Urinary bladder (tissue), 4 donors: ENCODE data around the gene PHKA2. TPM values are rescaled to one million over a fixed set of nuclear protein-coding genes. Genes with fewer than 3 reads are reported as not detected.
A peak's percentile ranks its signal among the peaks of the same experiment; 100 is the strongest.

Source experiments
- DNase-seq: peaks from one replicate; pipeline ENCODE4 v3.0.0-alpha.2; 2015; ENCODE audit errors: extremely low spot score
- H3K27ac ChIP-seq: one replicate; pipeline ENCODE4 v1.5.1; 2013; ENCODE audit warnings: low read depth, mild to moderate bottlenecking, moderate library complexity
- H3K36me3 ChIP-seq: one replicate; pipeline ENCODE4 v1.6.1; 2013; ENCODE audit warnings: mild to moderate bottlenecking, moderate library complexity; ENCODE audit not compliant: insufficient read depth
- H3K4me1 ChIP-seq: one replicate; pipeline ENCODE4 v1.6.1; 2013; ENCODE audit warnings: mild to moderate bottlenecking, moderate library complexity; ENCODE audit not compliant: insufficient read depth
- H3K4me3 ChIP-seq: one replicate; pipeline ENCODE4 v1.5.1; 2013; ENCODE audit warnings: low read depth, low read length
- WGBS: extraction: QIAGEN DNeasy Blood & Tissue Kit; methylation state at CpG from one replicate; pipeline ENCODE4 v1.1.7; 2013; 5-methylcytosine and 5-hydroxymethylcytosine counted together
- polyA plus RNA-seq: library from polyadenylated mRNA; stranded (reverse); fragments of 200-250 nt; gene quantifications from one replicate; pipeline ENCODE4 v1.2.3, GENCODE V29; 2013
- total RNA-seq: library from RNA; depleted of rRNA; stranded (reverse); fragments of >200 nt; gene quantifications from one replicate; pipeline ENCODE4 v1.2.3, GENCODE V29; 2014
- donor health status: healthy with polysubstance abuse.
- donor health status: healthy.

The PHKA2 gene
- total and polyA plus RNA-seq, 2 donors: 14.7 to 20.6 TPM

GRCh38 chrX:18886344-18887161 lies 97.4 kb downstream of the PHKA2 start:
- H3K36me3 ChIP-seq: no peaks in the 10 kb centered on the region
- WGBS: 3% methylated on average over 26 of the region's 26 CpGs
- no peaks in the 10 kb centered on the region for H3K4me1 ChIP-seq
- peak; percentile 64 for DNase-seq
- peak overlapping the region; percentile 27 for H3K4me3 ChIP-seq
- peak overlapping the region; percentile 57 for H3K27ac ChIP-seq

- no peak for DNase-seq
- Histone ChIP-seq H3K27ac (peak overlapping the region; percentile 7), H3K4me1 (no peaks in the 10 kb centered on the region), H3K36me3 (no peaks in the 10 kb centered on the region), H3K4me3 (peak overlapping the region; percentile 24)
- 5% methylated on average over 11 of the region's 12 CpGs for WGBS
These were observed 97.9 kb downstream of the PHKA2 start for GRCh38 chrX:18886005-18886343.

GRCh38 chrX:18885328-18886004 lies 98.4 kb downstream of the PHKA2 start:
- Histone ChIP-seq H3K4me1 (no peaks in the 10 kb centered on the region), H3K27ac (peak overlapping the region; percentile 7), H3K4me3 (no peak overlapping the region), H3K36me3 (no peaks in the 10 kb centered on the region)
- DNase-seq: no peak
- WGBS: 35% methylated on average over 8 of the region's 8 CpGs

GRCh38 chrX:18884916-18885315 lies 99.0 kb downstream of the PHKA2 start:
- Histone ChIP-seq H3K27ac (no peak overlapping the region), H3K4me3 (no peak overlapping the region), H3K36me3 (no peaks in the 10 kb centered on the region), H3K4me1 (no peaks in the 10 kb centered on the region)
- 47% methylated on average over 4 of the region's 4 CpGs for WGBS
- DNase-seq: no peak

- no peaks in the 10 kb centered on the region for H3K4me1 ChIP-seq
- no peaks in the 10 kb centered on the region for H3K36me3 ChIP-seq
- no peak overlapping the region for H3K4me3 ChIP-seq
- no peak overlapping the region for H3K27ac ChIP-seq
- 85% methylated on average over 16 of the region's 16 CpGs for WGBS
- no peak for DNase-seq
These were observed 99.8 kb downstream of the PHKA2 start for GRCh38 chrX:18883961-18884765.

- H3K4me1 ChIP-seq: no peaks in the 10 kb centered on the region
- WGBS: 70% methylated on average over 12 of the region's 12 CpGs
- no peak overlapping the region for H3K4me3 ChIP-seq
- no peaks in the 10 kb centered on the region for H3K36me3 ChIP-seq
- no peak for DNase-seq
- no peak overlapping the region for H3K27ac ChIP-seq
These were observed 100.5 kb downstream of the PHKA2 start for GRCh38 chrX:18883234-18883960.

GRCh38 chrX:18879144-18879543 lies 104.8 kb downstream of the PHKA2 start:
- H3K27ac ChIP-seq: no peak overlapping the region
- H3K36me3 ChIP-seq: no peaks in the 10 kb centered on the region
- 85% methylated on average over 9 of the region's 9 CpGs for WGBS
- H3K4me3 ChIP-seq: no peak overlapping the region
- no peak for DNase-seq
- no peaks in the 10 kb centered on the region for H3K4me1 ChIP-seq

- no peak for DNase-seq
- 73% methylated on average over 7 of the region's 7 CpGs for WGBS
- Histone ChIP-seq H3K27ac (no peak overlapping the region), H3K4me1 (no peaks in the 10 kb centered on the region), H3K4me3 (no peak overlapping the region), H3K36me3 (no peaks in the 10 kb centered on the region)
These were observed 106.4 kb downstream of the PHKA2 start for GRCh38 chrX:18877469-18877868.

GRCh38 chrX:18875256-18875878 lies 108.5 kb downstream of the PHKA2 start:
- no peak for DNase-seq
- no peak overlapping the region for H3K4me3 ChIP-seq
- no peaks in the 10 kb centered on the region for H3K4me1 ChIP-seq
- H3K27ac ChIP-seq: no peak overlapping the region
- H3K36me3 ChIP-seq: no peaks in the 10 kb centered on the region
- WGBS: 79% methylated on average over 15 of the region's 15 CpGs

- Histone ChIP-seq H3K27ac (no peak overlapping the region), H3K4me1 (no peaks in the 10 kb centered on the region), H3K36me3 (no peaks in the 10 kb centered on the region), H3K4me3 (no peak overlapping the region)
- WGBS: 92% methylated on average over 27 of the region's 27 CpGs
- DNase-seq: no peak
These were observed 109.2 kb downstream of the PHKA2 start for GRCh38 chrX:18874560-18875255.

GRCh38 chrX:18873836-18874235 lies 110.1 kb downstream of the PHKA2 start:
- Histone ChIP-seq H3K27ac (no peak overlapping the region), H3K4me3 (no peak overlapping the region), H3K36me3 (no peaks in the 10 kb centered on the region), H3K4me1 (no peaks in the 10 kb centered on the region)
- no peak for DNase-seq
- WGBS: 90% methylated on average over 12 of the region's 12 CpGs

GRCh38 chrX:18873189-18873791 lies 110.6 kb downstream of the PHKA2 start:
- H3K4me1 ChIP-seq: no peaks in the 10 kb centered on the region
- H3K27ac ChIP-seq: no peak overlapping the region
- no peaks in the 10 kb centered on the region for H3K36me3 ChIP-seq
- no peak for DNase-seq
- H3K4me3 ChIP-seq: no peak overlapping the region
- WGBS: 50% methylated on average over 27 of the region's 27 CpGs
